GM06990 (cell line): ENCODE data around the gene ADPRH.
A peak's percentile ranks its signal among the peaks of the same experiment; 100 is the strongest.
"Not testable (repeated sequence)": the region's sequence is repeated elsewhere in the genome, so short reads cannot be mapped to it uniquely, and the experiment has no call there.

Experiments
- DNase-seq: peaks from one replicate; pipeline ENCODE4 v3.0.0-alpha.2; 2011; ENCODE audit not compliant: insufficient read length; ENCODE audit errors: extremely low read depth
- H3K27me3 ChIP-seq: replicated peaks from 2 replicates; pipeline ENCODE4 v1.6.0; 2011; ENCODE audit warnings: low read length; ENCODE audit not compliant: control insufficient read depth, insufficient read depth
- H3K36me3 ChIP-seq: 2 replicates; pipeline ENCODE4 v1.5.1; 2011; ENCODE audit warnings: low read length; ENCODE audit not compliant: control insufficient read depth, insufficient read depth
- H3K4me3 ChIP-seq: replicated peaks from 2 replicates; pipeline ENCODE4 v1.5.1; 2011; ENCODE audit warnings: low read depth, mild to moderate bottlenecking, control low read depth, low read length
- CTCF ChIP-seq: IDR thresholded peaks from 2 replicates; pipeline ENCODE4 v1.5.1; 2011; ENCODE audit warnings: low read length, control low read depth, mild to moderate bottlenecking, inconsistent platforms; ENCODE audit not compliant: insufficient read depth, poor library complexity, severe bottlenecking

The ADPRH gene

GRCh38 chr3:119550192-119550910 lies 28.9 kb upstream of the ADPRH start:
- peak; percentile 38 for TF ChIP-seq CTCF

DNA sequence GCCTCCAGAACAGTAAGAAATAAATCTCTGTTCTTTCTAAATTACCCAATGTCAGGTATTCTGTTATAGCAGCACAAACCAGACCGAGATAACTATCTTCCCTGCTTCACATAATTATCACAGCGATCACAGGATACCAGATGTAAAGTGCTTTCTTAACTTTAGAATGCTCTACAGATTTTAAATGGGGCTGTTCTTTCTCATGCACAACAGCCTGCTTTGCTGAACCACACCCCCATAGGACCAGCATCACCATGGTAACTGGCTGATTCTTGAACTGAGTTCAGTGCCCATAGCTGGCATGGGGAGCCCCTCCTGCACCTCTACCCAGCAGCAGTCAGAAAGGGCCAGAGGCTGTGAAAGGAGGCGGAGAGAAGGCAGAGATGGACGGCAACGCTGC lies 27.7 kb upstream of the ADPRH start:
- Histone ChIP-seq H3K4me3 (peak overlapping the region; percentile 90), H3K27me3 (no peaks in the 10 kb centered on the region), H3K36me3 (peaks cover 17% of the 10 kb centered on the region)
- DNase-seq = no peak
- TF ChIP-seq CTCF = no peak

More at GRCh38 chr3:119550192-119550910, 28.9 kb upstream of the ADPRH start:
- peak overlapping the region; percentile 36 for H3K4me3 ChIP-seq
- peak; percentile 59 for DNase-seq
- H3K36me3 ChIP-seq = peaks cover 13% of the 10 kb centered on the region
- no peaks in the 10 kb centered on the region for H3K27me3 ChIP-seq

- not testable (repeated sequence) for H3K27me3 ChIP-seq, DNase-seq
- Histone ChIP-seq H3K4me3 (peak overlapping the region; percentile 90), H3K36me3 (peaks cover 14% of the 10 kb centered on the region)
These were observed 26.4 kb upstream of the ADPRH start for GRCh38 chr3:119552928-119553327.

DNA sequence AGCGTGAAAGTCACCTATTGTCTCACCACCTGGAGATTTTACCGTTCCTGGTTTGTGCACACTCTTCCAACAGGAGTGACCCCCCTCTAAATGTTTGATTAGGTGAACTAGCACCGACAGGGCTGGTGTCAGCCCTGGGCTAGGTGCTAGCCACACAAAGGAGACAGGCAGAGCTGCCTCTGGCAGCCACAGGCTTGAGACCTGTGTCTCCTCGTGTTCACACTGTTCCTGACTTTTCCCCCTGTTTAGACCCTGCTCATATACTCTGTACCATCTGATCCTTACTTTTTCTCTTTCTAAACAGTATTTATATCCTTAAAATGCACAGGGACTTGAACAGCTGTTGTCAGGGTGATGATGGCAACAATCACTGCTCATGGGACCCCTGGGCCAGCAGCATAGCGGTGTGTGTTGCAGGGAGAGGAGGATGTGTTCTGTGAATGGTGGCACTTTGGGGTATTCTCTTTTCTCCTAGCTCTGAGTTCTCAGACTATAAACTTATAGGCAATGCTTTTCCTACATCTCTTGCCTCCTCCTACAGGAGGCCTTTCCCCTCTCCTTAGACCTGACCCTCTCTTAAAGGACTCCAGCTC lies 25.4 kb upstream of the ADPRH start:
- H3K36me3 ChIP-seq = peaks cover 12% of the 10 kb centered on the region
- no peak for TF ChIP-seq CTCF
- peak overlapping the region; percentile 90 for H3K4me3 ChIP-seq
- no peak for DNase-seq
- H3K27me3 ChIP-seq = no peaks in the 10 kb centered on the region

DNA sequence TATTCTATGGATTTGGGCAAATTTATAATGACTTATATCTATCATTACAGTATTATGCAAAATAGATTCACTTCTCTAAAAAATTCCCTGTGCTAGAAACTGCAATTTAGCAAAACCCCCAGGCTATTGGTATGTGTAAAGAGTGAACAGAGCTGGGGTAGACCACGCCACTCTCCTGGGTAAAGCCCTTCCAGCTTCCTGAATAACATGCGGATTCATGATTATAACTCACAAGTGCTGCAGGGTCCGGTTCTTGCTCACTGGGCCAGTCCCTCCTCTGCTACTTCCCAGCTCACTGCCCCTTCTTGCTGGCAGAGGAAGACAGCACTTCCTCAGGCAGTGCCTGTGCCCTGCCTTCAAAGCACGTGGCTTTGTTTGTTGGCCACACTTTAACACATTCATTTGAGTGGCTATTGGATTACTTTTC lies 24.0 kb upstream of the ADPRH start:
- Histone ChIP-seq H3K36me3 (peaks cover 11% of the 10 kb centered on the region), H3K27me3 (no peaks in the 10 kb centered on the region), H3K4me3 (peak overlapping the region; percentile 90)
- no peak for DNase-seq
- no peak for TF ChIP-seq CTCF

GRCh38 chr3:119555929-119556328 lies 23.4 kb upstream of the ADPRH start:
- H3K36me3 ChIP-seq = peaks cover 11% of the 10 kb centered on the region
- H3K4me3 ChIP-seq = peak overlapping the region; percentile 90
- DNase-seq = no peak
- H3K27me3 ChIP-seq = no peaks in the 10 kb centered on the region
- no peak for TF ChIP-seq CTCF
